K562 (cell line): ENCODE data around the gene PRKG1. TPM values are rescaled to one million over a fixed set of nuclear protein-coding genes. Genes with fewer than 3 reads are reported as not detected.

Experiments used
- ATAC-seq: fragments of 200-7000 bp; cut with Tn5 transposase; 3 replicates; pipeline ENCODE4 v1.9.1; 2020; ENCODE audit warnings: moderate library complexity
- BruUV-seq: library from RNA; stranded (reverse); fragments of 400-500 nt; replicated peaks from 2 replicates; lab custom pipeline; 2021; lab: Mats Ljungman, UMichigan
- CTCF ChIA-PET: fragments of 300-600 bp; formaldehyde crosslinking; extraction: SDS; loops from one replicate; lab custom pipeline; 2021; ENCODE audit warnings: low intra/inter-chr PET ratio; lab: Yijun Ruan, JAX
- POLR2A ChIA-PET: fragments of 300-600, 350-650 bp; sonication (Branson Sonifier 250); formaldehyde crosslinking; extraction: SDS; loops from one replicate; lab custom pipeline; 2021; ENCODE audit warnings: antibody characterized with exemption, inconsistent platforms; lab: Yijun Ruan, JAX
- DNase-seq, 4 experiments: peaks; one replicate each; pipeline versions ENCODE4 v3.0.0 to v3.0.0-alpha.2; 2011 to 2018; ENCODE audit warnings: low spot score in 3 of 4, mixed read lengths in 3 of 4; ENCODE audit errors: extremely low read depth in 1 of 4
- FAIRE-seq: peaks from 2 replicates; lab custom pipeline; 2011; peaks lifted over from hg19 to GRCh38; lab: Jason Lieb, UNC
- H2AFZ ChIP-seq: 2 replicates; pipeline ENCODE4 v1.6.0; 2011; ENCODE audit warnings: low read depth, low read length, control low read depth, inconsistent platforms
- H3K27ac ChIP-seq: fragments of 200-600 bp; 3 replicates; pipeline ENCODE4 v1.8.0; 2011; ENCODE audit warnings: low read depth, mild to moderate bottlenecking, control low read depth, inconsistent platforms, low read length, moderate library complexity, mixed read lengths; ENCODE audit errors: extremely low read depth
- H3K27me3 ChIP-seq, 2 experiments: fragments of 300-600 bp in 1 of 2; 2 replicates in 1 of 2; 3 replicates in 1 of 2; pipeline versions ENCODE4 v1.6.0 to v1.8.0; 2011; ENCODE audit warnings: inconsistent platforms in 2 of 2, low read length in 2 of 2, mild to moderate bottlenecking in 1 of 2, mixed read lengths in 1 of 2, moderate library complexity in 1 of 2; ENCODE audit not compliant: control insufficient read depth in 2 of 2, insufficient read depth in 2 of 2
- H3K36me3 ChIP-seq: fragments of 300-600 bp; 3 replicates; pipeline ENCODE4 v1.8.0; 2011; ENCODE audit warnings: mild to moderate bottlenecking, low read length, inconsistent platforms; ENCODE audit not compliant: control insufficient read depth, insufficient read depth
- H3K4me1 ChIP-seq, 2 experiments: fragments of 200-600 bp in 1 of 2; replicated peaks in 1 of 2; 2 replicates in 1 of 2; 3 replicates in 1 of 2; pipeline versions ENCODE4 v1.5.1 to v1.8.0; 2011; ENCODE audit warnings: inconsistent platforms in 2 of 2, low read length in 2 of 2, mild to moderate bottlenecking in 1 of 2, mixed read lengths in 1 of 2, moderate library complexity in 1 of 2; ENCODE audit not compliant: control insufficient read depth in 2 of 2, insufficient read depth in 2 of 2
- H3K4me2 ChIP-seq: 2 replicates; pipeline ENCODE4 v1.6.1; 2011; ENCODE audit warnings: low read length, control low read depth, inconsistent platforms, mixed read lengths; ENCODE audit not compliant: insufficient read depth
- H3K4me3 ChIP-seq: fragments of 200-600 bp; sonication (generic), shearing (Covaris generic); 2 replicates; pipeline ENCODE4 v1.5.1; 2016; ENCODE audit warnings: control low read depth, inconsistent platforms
- H3K79me2 ChIP-seq: fragments of 200-600 bp; 3 replicates; pipeline ENCODE4 v1.8.0; 2011; ENCODE audit warnings: low read length, inconsistent platforms; ENCODE audit not compliant: control insufficient read depth, insufficient read depth
- H3K9ac ChIP-seq, 2 experiments: 2 replicates each; pipeline versions ENCODE4 v1.6.0 to v1.6.1; 2011; ENCODE audit warnings: low read depth in 2 of 2, low read length in 2 of 2, control low read depth in 1 of 2, inconsistent platforms in 1 of 2, mild to moderate bottlenecking in 1 of 2, mixed read lengths in 1 of 2; ENCODE audit not compliant: insufficient read depth in 1 of 2
- H3K9me1 ChIP-seq: one replicate; pipeline ENCODE4 v1.6.0; 2011; ENCODE audit warnings: inconsistent platforms, mild to moderate bottlenecking, low read length, moderate library complexity; ENCODE audit not compliant: control insufficient read depth, insufficient read depth
- H3K9me3 ChIP-seq: replicated peaks from 2 replicates; pipeline ENCODE4 v1.5.1; 2011; ENCODE audit warnings: low read depth, low read length, inconsistent platforms; ENCODE audit not compliant: control insufficient read depth, insufficient read depth
- H4K20me1 ChIP-seq: replicated peaks from 2 replicates; pipeline ENCODE4 v1.6.1; 2011; ENCODE audit warnings: low read length, inconsistent platforms, mixed read lengths; ENCODE audit not compliant: control insufficient read depth, insufficient read depth
- FOXA3 ChIP-seq, 2 experiments: fragments of 450-650 bp in 1 of 2; sonication (generic) in 1 of 2; formaldehyde crosslinking; IDR thresholded peaks in 1 of 2; conservative IDR thresholded peaks in 1 of 2; 2 replicates each; pipeline versions ENCODE4 v1.4.0 to v1.8.0; 2020 to 2022; ENCODE audit warnings: mild to moderate bottlenecking in 2 of 2, missing genetic modification reagents in 1 of 2
- FOXJ2 ChIP-seq: fragments of 200-800 bp; sonication (Bioruptor generic); IDR thresholded peaks from 2 replicates; pipeline ENCODE4 v1.6.1; 2016; ENCODE audit warnings: missing genetic modification characterization, missing compliant biosample characterization
- MAZ ChIP-seq, 2 experiments: fragments of 450-650 bp in 1 of 2; sonication (generic) in 1 of 2; formaldehyde crosslinking; IDR thresholded peaks in 1 of 2; conservative IDR thresholded peaks in 1 of 2; 2 replicates each; pipeline versions ENCODE4 v1.4.0 to v1.5.0; 2020; ENCODE audit warnings: mild to moderate bottlenecking in 1 of 2, missing genetic modification reagents in 1 of 2
- ZBTB11 ChIP-seq, 3 experiments: fragments of 200-800 bp in 1 of 3; fragments of 250-450 bp in 1 of 3; fragments of 450-650 bp in 1 of 3; sonication (Bioruptor Pico) in 1 of 3; sonication (Bioruptor generic) in 1 of 3; formaldehyde crosslinking in 1 of 3; IDR thresholded peaks; 2 replicates each; pipeline versions ENCODE4 v1.6.1 to v1.8.0; 2016 to 2022; ENCODE audit warnings: mild to moderate bottlenecking in 2 of 3, missing genetic modification characterization in 2 of 3, missing compliant biosample characterization in 1 of 3, moderate library complexity in 1 of 3
- ZBTB7A ChIP-seq: IDR thresholded peaks from 2 replicates; pipeline ENCODE4 v1.6.1; 2011; ENCODE audit warnings: low read depth, mild to moderate bottlenecking, low read length, moderate library complexity, borderline replicate concordance; ENCODE audit not compliant: control insufficient read depth
- WGBS: fragments of 100-300 bp; shearing (Covaris generic); methylation state at CpG from one replicate; pipeline ENCODE4 v1.1.6; 2016; ENCODE audit warnings: low coverage, mixed read lengths; ENCODE audit not compliant: insufficient coverage; ENCODE audit errors: missing lambda C conversion rate; 5-methylcytosine and 5-hydroxymethylcytosine counted together
- in situ Hi-C: fragments of 300-500 bp; cut with MboI; formaldehyde crosslinking; loops from 4 replicates; pipeline ENCODE4 v1.15.0; 2018; ENCODE audit warnings: inconsistent platforms, mixed read lengths
- intact Hi-C: fragments of 100-400 bp; cut with micrococcal nuclease; formaldehyde crosslinking; loops from 2 replicates; pipeline ENCODE4 v1.14.2; 2022
- polyA plus RNA-seq, 8 experiments: library from polyadenylated mRNA; depleted of rRNA in 4 of 8; stranded (reverse) in 5 of 8; unstranded in 3 of 8; fragments of >200 nt; fragmentation: Nextera tagmentation in 2 of 8; fragmentation: Illumina TruSeq in 1 of 8; extraction: Ambion mirVana in 2 of 8; extraction: Trizol in 1 of 8; gene quantifications; 2 replicates each; pipeline versions ENCODE4 v1.2.1 to v1.2.3, GENCODE V29; 2011 to 2014; ENCODE audit warnings: inconsistent platforms in 1 of 8, missing spikeins in 1 of 8
- total RNA-seq, 7 experiments: library from RNA; depleted of rRNA in 6 of 7; stranded (reverse); fragments of >200 nt in 6 of 7; fragmentation: Illumina TruSeq in 2 of 7; extraction: Trizol in 2 of 7; gene quantifications; 2 replicates each; pipeline versions ENCODE4 v1.2.1 to v1.2.3, GENCODE V29; 2011 to 2021; ENCODE audit warnings: low replicate concordance in 1 of 7

The PRKG1 gene
- total and polyA plus RNA-seq, 9 of the 15 experiments (the other 6 are each of a cell fraction or from before 2014, with no cell fraction given): 0.22 TPM; not detected in 8

- Histone ChIP-seq H3K27ac (no peak overlapping the region), H3K4me3 (no peak overlapping the region), H3K4me2 (no peak overlapping the region), H3K9me3 (no peaks in the 10 kb centered on the region), H2AFZ (no peak overlapping the region), H4K20me1 (no peaks in the 10 kb centered on the region), H3K9me1 (no peaks in the 10 kb centered on the region), H3K27me3 (peaks cover 0 to 10% of the 10 kb centered on the region in 2 experiments; a peak in 2 of 5 replicates), H3K36me3 (no peaks in the 10 kb centered on the region), H3K9ac (no peak overlapping the region), H3K4me1 (0 out of 5 replicates have a peak, but pooled peaks cover 0 to 3% of the 10 kb centered on the region in 2 experiments), H3K79me2 (no peaks in the 10 kb centered on the region)
- FAIRE-seq (no peak), ATAC-seq (peak; percentile 54), DNase-seq (peak in 1 of 4 experiments; percentile 8)
- intact Hi-C loops: no loop called here
- no peak for TF ChIP-seq FOXA3 (CRISPR knock-in tag; conservative IDR thresholded peaks at IDR 0.05 in 1 of 2, IDR thresholded peaks at IDR 0.05 in 1 of 2)
- no peak for TF ChIP-seq MAZ (CRISPR knock-in tag; conservative IDR thresholded peaks at IDR 0.05 in 1 of 2, IDR thresholded peaks at IDR 0.05 in 1 of 2)
- TF ChIP-seq ZBTB11 (CRISPR knock-in tag; IDR thresholded peaks at IDR 0.05): no peak
- no peak for TF ChIP-seq FOXJ2 (tag)
- no peak for TF ChIP-seq ZBTB7A
- in situ Hi-C loops: no loop called here
- ChIA-PET CTCF (no interaction called here), POLR2A (no interaction called here)
- no TSS peak for BruUV-seq
- WGBS: 2% methylated on average over 31 of the region's 50 CpGs
Measured at GRCh38 chr10:51073453-51074237, 642 bp upstream of the PRKG1 start.
